Measurements from ENCODE around the gene DNAH7.

Gene DNAH7

GRCh38 chr2:196066291-196067087 is 2.1 kb downstream of the DNAH7 start:
- intact Hi-C loops (cut with DNase I; ENCODE audit: low total_unique reads) = loop anchor here (10.0 kb wide), 1 partner anchor 412 kb away; the partner anchor contains the start of gene SLC39A10

GRCh38 chr2:196063773-196064172 is 4.9 kb downstream of the DNAH7 start:
- TF ChIP-seq CTCF (IDR thresholded peaks at IDR 0.05) = no peak
- intact Hi-C loops (cut with DNase I; ENCODE audit: low total_unique reads) = loop anchor here (10.0 kb wide), 1 partner anchor 409 kb away; the partner anchor contains the start of gene SLC39A10
- H3K27ac ChIP-seq = no peak overlapping the region
- no peaks in the 10 kb centered on the region for H3K36me3 ChIP-seq
- no peaks in the 10 kb centered on the region for H3K9me3 ChIP-seq
- H3K4me3 ChIP-seq = no peak overlapping the region
- DNase-seq = peak in 1 of 2 donors; percentile 37
- H3K27me3 ChIP-seq = no peaks in the 10 kb centered on the region
- H3K4me1 ChIP-seq = peaks cover 0 to 11% (median 4%) of the 10 kb centered on the region in 4 donors

More at GRCh38 chr2:196066291-196067087, 2.1 kb downstream of the DNAH7 start:
- H3K4me1 ChIP-seq = peaks cover 0 to 11% (median 4%) of the 10 kb centered on the region in 4 donors
- TF ChIP-seq CTCF (IDR thresholded peaks at IDR 0.05) = peak; percentile 47 to 61
- DNase-seq = no peak
- no peaks in the 10 kb centered on the region for H3K9me3 ChIP-seq
- no peak overlapping the region for H3K4me3 ChIP-seq
- H3K36me3 ChIP-seq = no peaks in the 10 kb centered on the region
- H3K27me3 ChIP-seq = no peaks in the 10 kb centered on the region
- H3K27ac ChIP-seq = no peak overlapping the region

- DNase-seq = no peak
- no peak for TF ChIP-seq CTCF (IDR thresholded peaks at IDR 0.05)
- no peak overlapping the region for H3K27ac ChIP-seq
- no peaks in the 10 kb centered on the region for H3K4me1 ChIP-seq
- intact Hi-C loops (cut with DNase I; ENCODE audit: low total_unique reads) = no loop called here
- no peaks in the 10 kb centered on the region for H3K9me3 ChIP-seq
- H3K4me3 ChIP-seq = no peak overlapping the region
- H3K27me3 ChIP-seq = no peaks in the 10 kb centered on the region
- no peaks in the 10 kb centered on the region for H3K36me3 ChIP-seq
Observed at GRCh38 chr2:196059491-196059960, 9.1 kb downstream of the DNAH7 start.

GRCh38 chr2:196054631-196055030 is 14.0 kb downstream of the DNAH7 start:
- no peaks in the 10 kb centered on the region for H3K9me3 ChIP-seq
- TF ChIP-seq CTCF (IDR thresholded peaks at IDR 0.05) = no peak
- no peak for DNase-seq
- H3K36me3 ChIP-seq = no peaks in the 10 kb centered on the region
- intact Hi-C loops (cut with DNase I; ENCODE audit: low total_unique reads) = no loop called here
- H3K4me1 ChIP-seq = no peaks in the 10 kb centered on the region
- H3K27ac ChIP-seq = no peak overlapping the region
- H3K4me3 ChIP-seq = no peak overlapping the region
- H3K27me3 ChIP-seq = no peaks in the 10 kb centered on the region

- Histone ChIP-seq H3K4me1 (no peaks in the 10 kb centered on the region), H3K9me3 (no peaks in the 10 kb centered on the region), H3K27me3 (no peaks in the 10 kb centered on the region), H3K4me3 (no peak overlapping the region), H3K27ac (no peak overlapping the region), H3K36me3 (no peaks in the 10 kb centered on the region)
- no peak for DNase-seq
- TF ChIP-seq CTCF (IDR thresholded peaks at IDR 0.05) = no peak
- intact Hi-C loops (cut with DNase I; ENCODE audit: low total_unique reads) = no loop called here
Observed at GRCh38 chr2:196046123-196046917, 22.3 kb downstream of the DNAH7 start.
